ENCODE results near the gene CAMTA1.
A peak's percentile ranks its signal among the peaks of the same experiment; 100 is the strongest.

CAMTA1 gene

GRCh38 chr1:6880951-6881690 is 95.9 kb downstream of the CAMTA1 start:
- no peak for DNase-seq

- no peak for DNase-seq
These were observed 97.2 kb downstream of the CAMTA1 start for GRCh38 chr1:6882414-6882813.

GRCh38 chr1:6884652-6885153 is 99.4 kb downstream of the CAMTA1 start:
- no peak for DNase-seq

- DNase-seq: no peak
These were observed 100.2 kb downstream of the CAMTA1 start for GRCh38 chr1:6885426-6885825.

- DNase-seq: no peak
These were observed 101.3 kb downstream of the CAMTA1 start for GRCh38 chr1:6886523-6886922.

- no peak for DNase-seq
These were observed 103.0 kb downstream of the CAMTA1 start for GRCh38 chr1:6888268-6888667.

- no peak for DNase-seq
These were observed 103.6 kb downstream of the CAMTA1 start for GRCh38 chr1:6888870-6889269.

- DNase-seq: peak; percentile 43 to 46
These were observed 104.7 kb downstream of the CAMTA1 start for GRCh38 chr1:6889875-6890480.

- DNase-seq: no peak
These were observed 105.4 kb downstream of the CAMTA1 start for GRCh38 chr1:6890686-6891085.

GRCh38 chr1:6891781-6892579 is 106.7 kb downstream of the CAMTA1 start:
- DNase-seq: no peak

GRCh38 chr1:6893388-6893787 is 108.1 kb downstream of the CAMTA1 start:
- no peak for DNase-seq

- DNase-seq: no peak
These were observed 111.9 kb downstream of the CAMTA1 start for GRCh38 chr1:6897138-6897537.

- DNase-seq: no peak
These were observed 113.8 kb downstream of the CAMTA1 start for GRCh38 chr1:6898974-6899539.

GRCh38 chr1:6899621-6900020 is 114.4 kb downstream of the CAMTA1 start:
- DNase-seq: no peak

- DNase-seq: no peak
These were observed 116.9 kb downstream of the CAMTA1 start for GRCh38 chr1:6902153-6902552.

GRCh38 chr1:6904476-6905170 is 119.4 kb downstream of the CAMTA1 start:
- DNase-seq: no peak

- no peak for DNase-seq
These were observed 120.1 kb downstream of the CAMTA1 start for GRCh38 chr1:6905331-6905730.

- no peak for DNase-seq
These were observed 120.5 kb downstream of the CAMTA1 start for GRCh38 chr1:6905790-6906189.

- no peak for DNase-seq
These were observed 121.5 kb downstream of the CAMTA1 start for GRCh38 chr1:6906783-6907182.

- DNase-seq: no peak
These were observed 121.9 kb downstream of the CAMTA1 start for GRCh38 chr1:6907201-6907600.

GRCh38 chr1:6907676-6908434 is 122.6 kb downstream of the CAMTA1 start:
- DNase-seq: no peak

GRCh38 chr1:6909401-6909800 is 124.1 kb downstream of the CAMTA1 start:
- DNase-seq: no peak
